ENCODE results near the gene SOX13. TPM values are rescaled to one million over a fixed set of nuclear protein-coding genes. Genes with fewer than 3 reads are reported as not detected.

SOX13 gene
- total and polyA plus RNA-seq, 3 donors from 2014 or later, result 17.8 to 33.4 (median 29.1) TPM

DNA sequence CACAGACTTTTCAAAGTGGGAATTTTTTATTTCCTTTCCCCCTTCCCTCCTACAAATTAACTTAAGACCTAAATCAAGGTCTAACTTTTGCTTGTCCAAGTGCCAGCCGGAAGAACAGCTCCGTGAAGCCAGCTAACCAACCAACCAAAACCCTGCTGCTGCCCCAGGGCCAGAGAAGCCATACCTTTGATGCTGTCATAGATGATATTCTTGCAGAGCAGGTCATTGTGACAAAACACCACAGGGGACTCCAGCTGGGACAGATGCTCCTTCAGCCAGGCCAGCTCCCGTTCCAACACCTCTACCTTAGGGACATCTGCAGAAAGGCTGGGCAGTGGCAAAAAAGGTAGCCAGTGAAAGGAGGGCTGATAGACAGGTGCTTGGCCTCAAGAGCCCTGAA, 68.2 kb downstream of the SOX13 start:
- H3K4me3 ChIP-seq, result no peak overlapping the region
- no peaks in the 10 kb centered on the region for H3K36me3 ChIP-seq (ENCODE audit: low read depth, missing control alignments)
- intact Hi-C loops (cut with DNase I; ENCODE audit: low total_unique reads), result no loop called here
- H3K4me1 ChIP-seq, result peaks cover 29% of the 10 kb centered on the region
- WGBS, 2 donors, result 83 to 95% methylated on average over 3 of the region's 3 CpGs
- no peaks in the 10 kb centered on the region for H3K27me3 ChIP-seq
- no peaks in the 10 kb centered on the region for H3K9me3 ChIP-seq
- TF ChIP-seq POLR2A (IDR thresholded peaks at IDR 0.05), result no peak
- no peak overlapping the region for H3K27ac ChIP-seq
- no peak for DNase-seq

DNA sequence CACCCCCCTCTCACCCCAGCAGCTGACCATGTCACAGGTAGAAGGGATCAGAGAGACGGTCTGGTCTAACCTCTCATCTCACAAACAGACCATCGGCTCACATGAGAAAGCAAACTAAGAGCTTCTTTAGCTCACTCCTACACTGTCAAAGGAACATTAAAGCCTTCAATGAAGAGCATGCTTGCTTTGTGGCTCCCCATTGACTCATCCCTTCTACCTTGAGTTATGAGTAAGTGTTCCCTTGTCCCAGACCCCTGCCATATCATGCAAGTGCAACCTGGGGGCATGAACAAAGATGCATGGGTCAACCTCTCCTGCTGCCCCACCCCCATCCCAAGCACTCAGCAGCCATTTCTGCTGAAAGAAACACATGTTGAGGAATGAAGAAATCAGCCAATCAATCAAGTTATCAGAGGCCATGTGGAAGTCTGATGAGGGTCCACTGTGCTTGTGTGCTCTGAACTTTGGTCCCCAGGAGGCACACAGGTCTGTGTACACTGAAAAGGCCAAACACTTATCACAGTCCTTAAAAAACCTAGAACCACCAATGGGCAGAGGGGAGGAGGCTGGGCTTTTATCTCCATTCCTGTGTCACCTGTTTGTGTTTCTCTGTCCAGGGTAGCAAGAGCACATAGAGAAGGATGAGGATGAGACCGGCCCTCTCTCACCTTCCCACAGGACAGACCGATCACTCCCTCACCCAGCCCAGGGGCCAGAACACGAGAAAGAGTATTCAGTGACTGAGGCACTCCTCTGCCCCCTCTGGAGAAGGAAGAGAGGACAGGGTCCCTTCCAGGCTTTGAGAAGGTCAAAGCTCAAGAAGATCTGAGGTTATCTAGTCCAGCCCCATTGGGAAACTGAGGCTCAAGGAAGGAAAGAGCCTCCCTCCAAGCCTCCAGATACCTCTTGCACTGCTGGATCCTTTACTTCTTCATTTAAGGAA, 69.4 kb downstream of the SOX13 start:
- H3K27ac ChIP-seq, result peak overlapping the region in 1 of 2 donors; percentile 39
- no peaks in the 10 kb centered on the region for H3K36me3 ChIP-seq (ENCODE audit: low read depth, missing control alignments)
- DNase-seq, result no peak
- no peaks in the 10 kb centered on the region for H3K27me3 ChIP-seq
- TF ChIP-seq, protein P1, sequence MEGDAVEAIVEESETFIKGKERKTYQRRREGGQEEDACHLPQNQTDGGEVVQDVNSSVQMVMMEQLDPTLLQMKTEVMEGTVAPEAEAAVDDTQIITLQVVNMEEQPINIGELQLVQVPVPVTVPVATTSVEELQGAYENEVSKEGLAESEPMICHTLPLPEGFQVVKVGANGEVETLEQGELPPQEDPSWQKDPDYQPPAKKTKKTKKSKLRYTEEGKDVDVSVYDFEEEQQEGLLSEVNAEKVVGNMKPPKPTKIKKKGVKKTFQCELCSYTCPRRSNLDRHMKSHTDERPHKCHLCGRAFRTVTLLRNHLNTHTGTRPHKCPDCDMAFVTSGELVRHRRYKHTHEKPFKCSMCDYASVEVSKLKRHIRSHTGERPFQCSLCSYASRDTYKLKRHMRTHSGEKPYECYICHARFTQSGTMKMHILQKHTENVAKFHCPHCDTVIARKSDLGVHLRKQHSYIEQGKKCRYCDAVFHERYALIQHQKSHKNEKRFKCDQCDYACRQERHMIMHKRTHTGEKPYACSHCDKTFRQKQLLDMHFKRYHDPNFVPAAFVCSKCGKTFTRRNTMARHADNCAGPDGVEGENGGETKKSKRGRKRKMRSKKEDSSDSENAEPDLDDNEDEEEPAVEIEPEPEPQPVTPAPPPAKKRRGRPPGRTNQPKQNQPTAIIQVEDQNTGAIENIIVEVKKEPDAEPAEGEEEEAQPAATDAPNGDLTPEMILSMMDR (IDR thresholded peaks at IDR 0.05), result no peak
- no peak for TF ChIP-seq POLR2A (IDR thresholded peaks at IDR 0.05)
- no peaks in the 10 kb centered on the region for H3K9me3 ChIP-seq
- 56 to 79% methylated on average over 5 of the region's 5 CpGs for WGBS, 2 donors
- intact Hi-C loops (cut with DNase I; ENCODE audit: low total_unique reads), result no loop called here
- H3K4me3 ChIP-seq, result no peak overlapping the region
- peaks cover 37% of the 10 kb centered on the region for H3K4me1 ChIP-seq

DNA sequence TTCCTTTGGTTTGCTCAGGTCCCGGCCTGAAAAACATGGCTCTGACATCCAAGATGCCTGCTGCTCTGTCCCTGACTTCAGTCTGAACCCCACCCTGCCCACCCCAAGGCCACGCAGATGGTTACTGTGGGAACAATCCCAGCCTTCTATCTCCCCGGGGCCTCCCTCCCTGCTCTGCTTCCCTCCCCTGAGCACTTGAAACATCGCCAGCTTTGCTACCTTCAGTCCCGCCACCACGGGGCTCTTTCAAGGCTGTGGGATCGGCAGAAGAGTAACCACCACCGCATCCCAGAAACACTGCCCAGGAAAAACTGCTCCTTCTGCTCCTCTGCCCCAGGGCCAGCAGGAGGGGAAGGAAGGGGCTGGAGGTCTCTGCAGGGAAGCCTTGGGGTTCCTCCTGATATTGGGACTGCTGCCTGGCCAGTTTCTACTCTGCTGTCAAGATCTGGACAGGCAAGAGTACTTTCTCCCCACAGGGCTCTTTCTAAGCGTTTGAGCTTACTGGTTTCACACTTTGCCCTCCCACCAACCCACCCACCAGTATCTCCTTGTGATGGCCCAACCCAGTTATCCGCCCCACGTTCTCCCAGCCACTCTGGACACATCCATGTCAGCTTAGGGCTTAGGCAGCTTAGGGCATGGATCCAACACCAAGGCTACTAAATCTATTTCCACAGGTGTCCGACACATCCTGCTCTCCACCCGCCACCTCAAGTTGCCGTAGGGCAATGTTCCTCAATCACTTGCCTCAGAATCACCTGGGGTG, 70.5 kb downstream of the SOX13 start:
- intact Hi-C loops (cut with DNase I; ENCODE audit: low total_unique reads), result no loop called here
- peaks cover 46% of the 10 kb centered on the region for H3K4me1 ChIP-seq
- no peaks in the 10 kb centered on the region for H3K9me3 ChIP-seq
- TF ChIP-seq POLR2A (IDR thresholded peaks at IDR 0.05), result no peak
- TF ChIP-seq, protein P1 (IDR thresholded peaks at IDR 0.05), result no peak
- 47 to 65% methylated on average over 7 to 14 of the region's 14 CpGs for WGBS, 2 donors
- H3K36me3 ChIP-seq (ENCODE audit: low read depth, missing control alignments), result no peaks in the 10 kb centered on the region
- no peak overlapping the region for H3K4me3 ChIP-seq
- peak; percentile 84 for DNase-seq
- H3K27me3 ChIP-seq, result no peaks in the 10 kb centered on the region
- peak overlapping the region in 1 of 2 donors; percentile 39 for H3K27ac ChIP-seq

DNA sequence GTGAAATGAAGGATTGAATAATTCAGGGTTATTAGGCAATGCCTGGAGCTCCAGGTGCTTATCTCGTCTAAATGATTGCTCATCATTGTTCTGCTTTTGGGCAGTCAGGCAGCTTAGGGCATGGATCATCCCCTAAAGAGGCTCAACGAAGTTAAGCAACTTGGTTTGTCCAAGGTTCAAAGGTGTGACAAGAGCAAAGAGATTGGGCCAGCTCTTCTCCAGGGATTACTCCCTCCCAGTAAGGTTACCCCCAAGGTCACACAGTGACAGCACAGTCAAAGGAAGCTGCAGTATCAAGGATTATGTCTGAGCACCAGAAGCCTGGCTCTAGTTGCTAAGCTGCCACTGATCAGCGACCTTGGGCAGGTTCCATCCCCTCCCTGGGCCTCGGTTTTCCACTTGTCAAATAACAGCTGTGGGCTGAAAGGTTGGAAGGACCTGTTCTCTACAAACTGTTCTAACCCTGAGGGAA, 72.2 kb downstream of the SOX13 start:
- WGBS, 2 donors, result 45 to 57% methylated on average over 4 of the region's 4 CpGs
- Histone ChIP-seq H3K4me1 (peaks cover 63% of the 10 kb centered on the region), H3K27ac (peak overlapping the region in 1 of 2 donors; percentile 43), H3K4me3 (no peak overlapping the region), H3K27me3 (no peaks in the 10 kb centered on the region), H3K36me3 (ENCODE audit: low read depth, missing control alignments) (no peaks in the 10 kb centered on the region), H3K9me3 (no peaks in the 10 kb centered on the region)
- no peak for DNase-seq
- intact Hi-C loops (cut with DNase I; ENCODE audit: low total_unique reads), result no loop called here
- TF ChIP-seq, protein P1 (IDR thresholded peaks at IDR 0.05), result no peak
- no peak for TF ChIP-seq POLR2A (IDR thresholded peaks at IDR 0.05)

DNA sequence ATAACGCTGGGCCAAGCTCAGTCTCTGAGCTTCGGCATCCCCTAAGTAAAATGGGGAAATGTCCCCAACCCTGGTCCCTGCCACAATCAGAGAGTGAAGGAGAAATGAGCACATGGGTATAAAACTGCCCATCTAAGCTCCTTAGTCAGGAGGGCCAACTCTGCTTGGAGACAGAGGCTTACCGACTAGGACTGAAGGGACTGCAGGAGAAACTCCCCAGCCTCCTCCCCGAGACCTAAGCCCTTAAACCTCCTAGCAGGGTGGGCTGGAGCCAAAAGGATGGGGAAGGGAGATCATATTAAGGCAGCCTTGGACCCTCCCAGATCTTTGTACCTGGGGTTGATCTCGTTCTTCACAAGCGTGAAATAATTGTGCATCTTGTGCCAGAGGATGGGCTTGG, 73.4 kb downstream of the SOX13 start:
- no peak for TF ChIP-seq POLR2A (IDR thresholded peaks at IDR 0.05)
- TF ChIP-seq, protein P1 (IDR thresholded peaks at IDR 0.05), result no peak
- no peak for DNase-seq
- Histone ChIP-seq H3K4me3 (no peak overlapping the region), H3K27ac (peak overlapping the region in 1 of 2 donors; percentile 11), H3K9me3 (no peaks in the 10 kb centered on the region), H3K27me3 (no peaks in the 10 kb centered on the region), H3K4me1 (peaks cover 70% of the 10 kb centered on the region), H3K36me3 (ENCODE audit: low read depth, missing control alignments) (no peaks in the 10 kb centered on the region)
- 70 to 72% methylated on average over 5 to 6 of the region's 6 CpGs for WGBS, 2 donors
- intact Hi-C loops (cut with DNase I; ENCODE audit: low total_unique reads), result no loop called here
